Activated T-helper 2 cell treated with anti-CD3 and anti-CD28 coated beads, Interferon-gamma antibody, Interleukin-2, Interleukin-4, amounts not matched to agents 10 μg/mL and 5 μg/mL and 100 μg/mL, durations not matched to agents 14 hours and 24 hours and 36 hours (primary cell): ENCODE measurements around the gene MIER2. TPM values are rescaled to one million over a fixed set of nuclear protein-coding genes. Genes with fewer than 3 reads are reported as not detected.
A peak's percentile ranks its signal among the peaks of the same experiment; 100 is the strongest.

Source experiments
- DNase-seq: peaks from one replicate; pipeline ENCODE4 v3.0.0; 2021; ENCODE audit warnings: low spot score
- H3K27ac Mint-ChIP-seq: one replicate; pipeline ENCODE4 v1.8.0; 2021; ENCODE audit warnings: mixed read lengths
- H3K27me3 Mint-ChIP-seq: one replicate; pipeline ENCODE4 v1.8.0; 2021; ENCODE audit warnings: low read depth, mixed read lengths
- H3K36me3 Mint-ChIP-seq: one replicate; pipeline ENCODE4 v1.8.0; 2021; ENCODE audit warnings: low read depth, mixed read lengths
- H3K4me1 Mint-ChIP-seq: one replicate; pipeline ENCODE4 v1.8.0; 2021; ENCODE audit warnings: low read depth, mixed read lengths
- H3K4me3 Mint-ChIP-seq: one replicate; pipeline ENCODE4 v1.8.0; 2021; ENCODE audit warnings: low read depth, mild to moderate bottlenecking, moderate library complexity, mixed read lengths
- H3K9me3 Mint-ChIP-seq: one replicate; pipeline ENCODE4 v1.8.0; 2021; ENCODE audit warnings: mixed read lengths
- intact Hi-C: fragments of 100-400 bp; cut with micrococcal nuclease; formaldehyde crosslinking; loops from one replicate; pipeline ENCODE4 v1.15.1; 2023
- total RNA-seq: library from RNA; stranded (reverse); gene quantifications from 2 replicates; pipeline ENCODE4 v1.2.3, GENCODE V29; 2022

MIER2 gene
- total RNA-seq, 1 donor from 2014 or later: 30.5 TPM

DNA sequence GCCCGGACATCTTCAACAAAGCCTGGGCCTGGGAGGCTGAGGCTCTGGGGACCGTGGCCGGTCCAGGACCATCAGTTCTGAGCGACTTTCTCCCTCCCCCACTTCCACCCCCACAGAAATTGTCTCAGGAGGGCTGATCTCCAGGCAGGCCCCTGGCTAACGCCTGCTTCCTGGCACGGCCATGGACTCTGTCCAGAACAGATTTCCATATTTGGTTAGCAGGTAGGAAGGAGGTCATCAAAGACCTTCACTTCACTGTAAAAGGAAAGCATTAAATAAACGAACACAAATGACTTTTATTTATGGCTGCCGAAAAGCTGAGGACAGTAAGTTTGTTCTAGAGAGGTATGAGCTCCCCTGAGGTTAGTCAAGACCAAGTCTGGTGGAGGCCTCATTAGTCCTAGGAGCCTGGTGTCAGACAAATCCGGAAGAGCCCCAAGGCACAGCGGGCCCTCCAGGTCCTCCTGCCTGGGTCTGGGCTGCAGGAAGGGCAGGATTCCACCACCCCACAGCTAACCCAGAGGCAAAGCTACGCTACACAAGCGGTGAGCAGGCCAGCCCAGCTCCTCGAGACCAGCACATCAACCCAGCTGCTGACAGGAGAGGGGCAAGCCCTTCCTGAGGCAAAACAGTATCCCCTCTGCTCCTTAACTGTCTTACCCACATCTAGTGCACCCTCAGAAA, 48.8 kb downstream of the MIER2 start:
- H3K27me3 Mint-ChIP-seq: peaks cover 28% of the 10 kb centered on the region
- no peak overlapping the region for H3K27ac Mint-ChIP-seq
- no peaks in the 10 kb centered on the region for H3K9me3 Mint-ChIP-seq
- no peak for DNase-seq
- no peaks in the 10 kb centered on the region for H3K36me3 Mint-ChIP-seq
- intact Hi-C loops: no loop called here
- no peak overlapping the region for H3K4me3 Mint-ChIP-seq
- H3K4me1 Mint-ChIP-seq: no peaks in the 10 kb centered on the region

GRCh38 chr19:294946-295686, 49.5 kb downstream of the MIER2 start:
- Mint-ChIP-seq H3K36me3 (no peaks in the 10 kb centered on the region), H3K4me3 (no peak overlapping the region), H3K27ac (no peak overlapping the region), H3K4me1 (no peaks in the 10 kb centered on the region), H3K9me3 (no peaks in the 10 kb centered on the region), H3K27me3 (peaks cover 32% of the 10 kb centered on the region)
- intact Hi-C loops: no loop called here
- peak; percentile 24 for DNase-seq

DNA sequence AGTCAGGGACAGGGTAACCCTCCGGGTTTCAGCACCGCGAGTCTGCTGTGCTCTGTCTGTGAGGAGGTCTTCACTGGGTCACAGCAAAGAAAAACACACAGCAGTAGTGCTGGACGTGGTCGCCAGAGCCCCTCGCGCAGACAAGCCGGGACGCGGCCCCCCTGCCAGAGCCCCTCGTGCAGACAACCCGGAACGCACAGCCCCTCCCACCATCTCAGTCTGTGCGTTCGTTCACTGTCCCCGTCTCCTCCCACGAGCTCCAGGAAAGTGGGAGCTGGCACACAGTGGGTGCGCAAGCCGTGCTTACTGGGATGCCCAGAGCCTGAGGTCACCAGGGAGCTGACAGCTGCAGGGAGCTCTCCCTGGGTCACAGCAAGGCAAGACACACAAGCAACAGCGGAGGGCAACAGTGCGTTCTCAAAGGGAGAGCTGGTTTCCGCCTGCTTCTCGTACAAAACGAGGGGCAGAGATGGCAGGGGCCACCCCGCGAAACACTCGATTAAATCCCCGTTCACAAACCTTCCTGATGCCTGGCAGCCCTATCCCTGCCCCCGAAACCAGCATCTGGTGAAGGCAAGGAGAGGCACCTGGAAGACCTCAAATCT, 50.2 kb downstream of the MIER2 start:
- H3K9me3 Mint-ChIP-seq: no peaks in the 10 kb centered on the region
- no peak overlapping the region for H3K4me3 Mint-ChIP-seq
- peaks cover 38% of the 10 kb centered on the region for H3K27me3 Mint-ChIP-seq
- no peak for DNase-seq
- H3K36me3 Mint-ChIP-seq: no peaks in the 10 kb centered on the region
- intact Hi-C loops: no loop called here
- H3K4me1 Mint-ChIP-seq: no peaks in the 10 kb centered on the region
- no peak overlapping the region for H3K27ac Mint-ChIP-seq

GRCh38 chr19:293436-294110, 51.0 kb downstream of the MIER2 start:
- Mint-ChIP-seq H3K27ac (no peak overlapping the region), H3K9me3 (no peaks in the 10 kb centered on the region), H3K4me1 (no peaks in the 10 kb centered on the region), H3K27me3 (peaks cover 47% of the 10 kb centered on the region), H3K4me3 (no peak overlapping the region), H3K36me3 (no peaks in the 10 kb centered on the region)
- no peak for DNase-seq
- intact Hi-C loops: no loop called here

- H3K27ac Mint-ChIP-seq: no peak overlapping the region
- intact Hi-C loops: no loop called here
- peaks cover 48% of the 10 kb centered on the region for H3K27me3 Mint-ChIP-seq
- H3K9me3 Mint-ChIP-seq: no peaks in the 10 kb centered on the region
- H3K4me1 Mint-ChIP-seq: no peaks in the 10 kb centered on the region
- H3K36me3 Mint-ChIP-seq: no peaks in the 10 kb centered on the region
- DNase-seq: no peak
- no peak overlapping the region for H3K4me3 Mint-ChIP-seq
Observed at GRCh38 chr19:292951-293350, 51.6 kb downstream of the MIER2 start.

- Mint-ChIP-seq H3K4me1 (no peaks in the 10 kb centered on the region), H3K4me3 (no peak overlapping the region)
Observed at GRCh38 chr19:292281-292884, 52.2 kb downstream of the MIER2 start.

DNA sequence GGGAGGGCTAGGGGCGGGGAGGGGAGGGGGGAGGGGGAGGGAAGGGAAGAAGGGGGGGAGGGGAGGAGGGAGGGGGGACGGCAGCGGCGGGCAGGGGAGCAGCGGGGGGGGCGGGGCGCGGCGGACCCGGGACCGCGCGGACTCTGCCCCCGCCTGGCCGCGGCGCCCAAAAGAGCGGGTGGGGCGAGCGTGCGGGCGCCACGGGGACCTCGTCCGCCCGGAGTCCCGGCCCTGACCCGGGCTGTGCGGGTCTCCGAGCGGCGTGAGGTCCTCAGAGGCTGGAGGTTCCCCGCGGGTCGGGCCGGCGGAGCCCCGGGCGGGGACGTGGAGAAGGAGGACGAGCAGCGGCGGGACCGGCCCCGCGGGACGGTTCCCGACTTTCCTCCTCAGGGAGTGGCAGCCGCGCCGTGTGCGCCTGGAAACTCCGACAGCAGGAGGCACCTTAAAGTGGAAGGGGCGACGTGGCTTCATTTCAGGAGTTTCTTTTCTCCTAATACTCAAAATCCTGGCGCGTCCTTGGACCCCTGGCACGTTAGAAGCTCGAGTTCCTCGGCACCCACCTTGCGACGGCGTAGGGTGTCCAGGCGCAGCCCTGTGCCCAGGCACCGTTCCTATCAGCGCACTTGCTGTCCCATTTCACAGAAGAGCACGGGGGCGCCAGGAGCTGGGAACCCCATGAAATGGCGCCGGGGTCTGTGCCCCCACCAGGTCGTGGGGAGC, 52.9 kb downstream of the MIER2 start:
- Mint-ChIP-seq H3K4me3 (no peak overlapping the region), H3K9me3 (no peaks in the 10 kb centered on the region), H3K27ac (no peak overlapping the region), H3K36me3 (no peaks in the 10 kb centered on the region), H3K27me3 (peaks cover 48% of the 10 kb centered on the region), H3K4me1 (no peaks in the 10 kb centered on the region)
- intact Hi-C loops: no loop called here
- DNase-seq: no peak

More at GRCh38 chr19:292281-292884, 52.2 kb downstream of the MIER2 start:
- intact Hi-C loops: no loop called here
- Mint-ChIP-seq H3K9me3 (no peaks in the 10 kb centered on the region), H3K27me3 (peaks cover 48% of the 10 kb centered on the region), H3K36me3 (no peaks in the 10 kb centered on the region), H3K27ac (no peak overlapping the region)
- DNase-seq: no peak

DNA sequence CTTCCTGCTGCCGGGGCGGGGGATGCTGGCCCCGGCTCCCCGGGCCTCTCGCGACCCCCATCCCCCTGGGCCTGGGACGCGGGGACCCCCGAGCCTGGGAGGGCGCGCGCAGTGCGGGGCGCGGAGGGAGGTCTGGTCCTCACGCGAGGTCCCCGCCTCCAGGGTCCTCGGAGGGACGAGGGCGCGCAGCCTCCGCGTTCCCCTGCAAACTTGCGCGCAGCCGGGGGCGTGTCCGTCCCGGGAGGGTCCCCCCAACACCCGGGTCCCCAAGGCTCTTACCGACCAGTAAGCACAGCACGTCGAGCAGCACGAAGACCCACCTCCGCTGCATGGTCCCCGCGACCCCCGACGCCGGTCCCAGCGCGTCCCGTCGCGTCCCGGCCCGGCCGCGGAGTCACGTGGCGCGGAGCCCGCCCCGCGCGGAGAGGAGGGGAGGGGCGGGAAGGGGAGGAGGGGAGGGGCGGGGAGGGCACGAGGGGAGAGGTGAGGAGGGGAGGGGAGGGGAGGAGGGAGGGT, 53.5 kb downstream of the MIER2 start, which contains the start of gene PLPP2:
PLPP2 (minus strand) TSS at position 398 of the 516 bp plus-strand sequence; CDS start at position 331, 67 bp downstream.
- Mint-ChIP-seq H3K27me3 (peaks cover 43% of the 10 kb centered on the region), H3K9me3 (no peaks in the 10 kb centered on the region), H3K27ac (no peak within 1 kb of the TSS), H3K4me1 (no peaks in the 10 kb centered on the region), H3K4me3 (no peak within 1 kb of the TSS), H3K36me3 (no peaks in the 10 kb centered on the region)
- intact Hi-C loops: no loop called here
- DNase-seq: no peak

GRCh38 chr19:290372-291005, 54.1 kb downstream of the MIER2 start:
- no peak for DNase-seq
- peaks cover 43% of the 10 kb centered on the region for H3K27me3 Mint-ChIP-seq
- no peak overlapping the region for H3K4me3 Mint-ChIP-seq
- no peaks in the 10 kb centered on the region for H3K4me1 Mint-ChIP-seq
- H3K27ac Mint-ChIP-seq: no peak overlapping the region
- no peaks in the 10 kb centered on the region for H3K9me3 Mint-ChIP-seq
- H3K36me3 Mint-ChIP-seq: no peaks in the 10 kb centered on the region
- intact Hi-C loops: no loop called here

DNA sequence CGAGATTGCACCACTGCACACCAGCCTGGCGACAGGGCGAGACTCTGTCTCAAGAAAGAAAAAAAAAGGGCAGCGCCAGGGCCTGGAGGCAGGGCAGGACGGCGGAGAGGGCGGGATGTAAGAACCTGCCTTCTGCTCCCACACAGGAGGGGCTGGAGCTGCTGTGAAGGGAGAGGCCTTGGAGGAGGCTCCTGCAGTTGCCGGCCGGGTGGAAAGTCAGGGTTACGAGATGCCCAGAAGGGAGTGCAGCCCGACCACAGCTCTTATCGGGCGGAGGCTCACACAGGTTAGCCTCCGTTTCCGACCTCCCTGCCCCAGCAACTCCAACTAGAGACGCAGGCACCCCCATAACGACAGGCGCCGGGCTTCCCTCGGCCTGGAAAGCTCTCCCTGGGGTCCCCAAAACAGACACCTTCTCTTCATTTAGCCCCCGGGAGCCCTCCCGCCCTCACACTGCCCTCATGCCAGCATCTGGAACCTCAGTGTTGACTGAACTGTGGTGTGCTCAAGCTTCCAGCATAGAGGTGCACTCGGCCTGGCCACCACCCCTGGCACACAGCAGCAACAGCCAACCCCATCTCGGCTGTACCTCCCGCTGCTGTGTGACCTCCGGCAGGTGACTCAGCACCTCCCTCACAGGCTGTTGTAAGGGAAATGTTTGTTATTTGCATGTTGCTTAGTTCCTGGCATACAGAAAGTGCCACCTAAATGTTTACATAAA, 54.8 kb downstream of the MIER2 start:
- H3K4me3 Mint-ChIP-seq: no peak overlapping the region
- DNase-seq: no peak
- no peaks in the 10 kb centered on the region for H3K9me3 Mint-ChIP-seq
- H3K4me1 Mint-ChIP-seq: no peaks in the 10 kb centered on the region
- no peak overlapping the region for H3K27ac Mint-ChIP-seq
- no peaks in the 10 kb centered on the region for H3K36me3 Mint-ChIP-seq
- intact Hi-C loops: no loop called here
- peaks cover 42% of the 10 kb centered on the region for H3K27me3 Mint-ChIP-seq

GRCh38 chr19:288911-289310, 55.7 kb downstream of the MIER2 start:
- no peak for DNase-seq
- intact Hi-C loops: no loop called here
- Mint-ChIP-seq H3K36me3 (no peaks in the 10 kb centered on the region), H3K9me3 (no peaks in the 10 kb centered on the region), H3K4me3 (no peak overlapping the region), H3K4me1 (no peaks in the 10 kb centered on the region), H3K27ac (no peak overlapping the region), H3K27me3 (peaks cover 35% of the 10 kb centered on the region)
